GM19025 (cell line): ENCODE measurements around the gene OR10K2.
"Not testable (repeated sequence)": the region's sequence is repeated elsewhere in the genome, so short reads cannot be mapped to it uniquely, and the experiment has no call there.

Experiments used
- ATAC-seq: cut with Tn5 transposase; IDR thresholded peaks from one replicate; pipeline ENCODE4 v1.9.1; 2021; ENCODE audit warnings: mild to moderate bottlenecking, low read depth, moderate library complexity; ENCODE audit not compliant: unreplicated experiment

The OR10K2 gene

DNA sequence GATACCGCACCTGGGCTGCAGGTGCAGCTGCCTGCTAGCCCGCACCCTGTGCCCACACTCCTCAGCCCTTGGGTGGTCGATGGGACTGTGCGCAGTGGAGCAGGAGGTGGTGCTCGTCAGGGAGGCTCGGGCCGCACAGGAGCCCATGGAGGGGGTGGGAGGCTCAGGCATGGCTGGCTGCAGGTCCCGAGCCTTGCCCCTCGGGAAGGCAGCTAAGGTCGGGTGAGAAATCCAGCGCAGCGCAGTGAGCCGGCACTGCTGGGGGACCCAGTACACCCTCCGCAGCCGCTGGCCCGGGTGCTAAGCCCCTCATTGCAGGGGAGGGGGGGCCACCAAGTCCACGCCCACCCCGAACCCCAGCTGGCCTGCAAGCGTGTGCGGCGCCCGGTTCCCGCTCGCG, 51.9 kb downstream of the OR10K2 start:
- ATAC-seq, result not testable (repeated sequence)

DNA sequence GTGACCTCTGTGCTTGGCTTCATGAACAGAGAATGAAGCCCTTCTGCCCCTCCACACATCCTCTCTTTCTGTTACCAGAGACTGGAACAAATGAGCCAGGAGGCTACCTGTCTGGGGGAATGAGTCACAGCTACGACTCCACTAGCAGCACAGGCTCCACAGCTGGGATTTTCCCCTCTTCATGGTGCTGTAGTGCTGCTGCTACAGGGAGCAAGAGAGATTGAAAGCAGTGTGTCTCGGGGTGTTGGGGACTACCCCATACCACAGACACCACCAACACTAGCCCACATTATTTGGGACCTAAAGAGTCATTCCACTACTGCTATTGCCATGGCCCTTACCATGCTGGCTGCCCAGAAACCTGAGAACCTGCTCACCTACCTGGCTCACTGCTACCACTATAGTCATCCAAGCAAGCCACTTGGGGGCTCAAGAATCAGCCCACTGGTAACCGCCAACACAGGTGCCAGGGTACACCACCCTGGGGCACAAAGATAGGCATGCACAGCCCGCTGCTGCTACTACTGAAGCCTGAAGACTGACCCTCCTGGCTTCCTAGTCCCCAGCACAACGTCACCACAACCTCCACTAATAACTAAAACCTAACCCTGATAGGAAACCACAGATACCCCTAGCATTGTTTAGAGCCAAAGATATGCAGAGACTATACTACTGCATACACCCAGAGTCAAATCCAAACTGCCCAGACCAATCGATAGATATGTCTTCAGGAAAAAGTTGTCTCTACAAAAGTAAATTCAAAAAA, 54.7 kb downstream of the OR10K2 start:
- ATAC-seq, result peak; percentile 96
